Keratinocyte (primary cell): Measurements from ENCODE around the gene CACNA1C.

Source experiments
- EZH2 ChIP-seq: IDR thresholded peaks from one replicate; pipeline ENCODE4 v1.6.1; 2012; ENCODE audit warnings: inconsistent platforms, mild to moderate bottlenecking, low read length, moderate library complexity
- TF ChIP-seq, protein P1 (sequence below), 3 experiments: IDR thresholded peaks in 1 of 3; conservative IDR thresholded peaks in 1 of 3; optimal IDR thresholded peaks in 1 of 3; 2 replicates in 2 of 3; 3 replicates in 1 of 3; pipeline versions ENCODE3 to v1.5.1; 2011; ENCODE audit warnings: low read length in 3 of 3, mild to moderate bottlenecking in 3 of 3, moderate library complexity in 2 of 3, control low read depth in 1 of 3, inconsistent platforms in 1 of 3; ENCODE audit not compliant: insufficient read depth in 2 of 3; ENCODE audit errors: extremely low read depth in 1 of 3

DNA sequence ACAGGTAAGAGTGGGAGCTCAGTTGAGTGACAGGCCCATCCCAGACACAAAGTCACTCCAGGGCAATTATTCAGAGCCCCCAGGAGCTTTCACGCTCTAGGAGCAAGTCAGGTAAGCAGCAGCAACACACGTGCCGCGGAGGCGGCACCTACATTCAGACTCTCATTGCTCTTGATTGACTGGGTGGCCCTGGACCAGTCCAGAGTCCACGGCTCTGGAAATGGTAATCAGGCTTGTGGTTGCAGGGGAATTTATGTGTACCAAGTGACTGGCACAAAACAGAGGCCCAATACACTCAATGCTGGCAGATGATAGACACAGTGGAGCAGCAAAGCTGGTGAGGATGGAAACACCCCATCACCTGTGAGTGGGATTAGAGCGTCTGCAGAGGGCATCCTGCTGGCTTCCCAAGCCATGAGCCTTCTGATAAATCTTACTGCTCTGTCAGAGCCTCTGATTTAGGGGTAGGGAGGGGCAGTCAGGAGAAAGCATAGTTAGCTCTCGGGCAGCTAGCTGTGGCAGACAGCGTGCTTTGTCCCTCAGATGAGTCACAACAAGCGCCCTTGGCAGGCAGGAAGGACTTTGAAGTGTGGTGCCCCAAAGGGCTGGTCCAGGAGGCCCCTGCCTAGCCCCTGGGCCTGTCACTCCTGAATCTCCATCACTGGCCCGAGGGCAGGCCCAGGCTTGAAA lies 344.7 kb downstream of the CACNA1C start:
- TF ChIP-seq, protein P1, sequence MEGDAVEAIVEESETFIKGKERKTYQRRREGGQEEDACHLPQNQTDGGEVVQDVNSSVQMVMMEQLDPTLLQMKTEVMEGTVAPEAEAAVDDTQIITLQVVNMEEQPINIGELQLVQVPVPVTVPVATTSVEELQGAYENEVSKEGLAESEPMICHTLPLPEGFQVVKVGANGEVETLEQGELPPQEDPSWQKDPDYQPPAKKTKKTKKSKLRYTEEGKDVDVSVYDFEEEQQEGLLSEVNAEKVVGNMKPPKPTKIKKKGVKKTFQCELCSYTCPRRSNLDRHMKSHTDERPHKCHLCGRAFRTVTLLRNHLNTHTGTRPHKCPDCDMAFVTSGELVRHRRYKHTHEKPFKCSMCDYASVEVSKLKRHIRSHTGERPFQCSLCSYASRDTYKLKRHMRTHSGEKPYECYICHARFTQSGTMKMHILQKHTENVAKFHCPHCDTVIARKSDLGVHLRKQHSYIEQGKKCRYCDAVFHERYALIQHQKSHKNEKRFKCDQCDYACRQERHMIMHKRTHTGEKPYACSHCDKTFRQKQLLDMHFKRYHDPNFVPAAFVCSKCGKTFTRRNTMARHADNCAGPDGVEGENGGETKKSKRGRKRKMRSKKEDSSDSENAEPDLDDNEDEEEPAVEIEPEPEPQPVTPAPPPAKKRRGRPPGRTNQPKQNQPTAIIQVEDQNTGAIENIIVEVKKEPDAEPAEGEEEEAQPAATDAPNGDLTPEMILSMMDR (optimal IDR thresholded peaks at IDR 0.05 in 1 of 3, IDR thresholded peaks at IDR 0.05 in 1 of 3, conservative IDR thresholded peaks at IDR 0.05 in 1 of 3; ENCODE audit: extremely low read depth in 1 of 3, insufficient read depth in 2 of 3, low read length in 3 of 3) = no peak
- TF ChIP-seq EZH2 = no peak
